GM12878 (cell line): ENCODE results near the gene ERLEC1.
A peak's percentile ranks its signal among the peaks of the same experiment; 100 is the strongest.

ENCODE experiments used
- CEBPB ChIP-seq, 2 experiments: fragments of 150-350 bp in 1 of 2; IDR thresholded peaks; 2 replicates each; pipeline ENCODE4 v1.6.1; 2012 to 2014; ENCODE audit warnings: low read depth in 2 of 2, low read length in 2 of 2, borderline replicate concordance in 1 of 2, inconsistent platforms in 1 of 2
- EZH2 ChIP-seq: IDR thresholded peaks from 2 replicates; pipeline ENCODE4 v1.6.1; 2012; ENCODE audit warnings: low read depth, mild to moderate bottlenecking, control low read depth, inconsistent platforms, low read length, borderline replicate concordance; ENCODE audit not compliant: control insufficient read depth
- FOS ChIP-seq: IDR thresholded peaks from 3 replicates; pipeline ENCODE4 v1.6.1; 2011; ENCODE audit warnings: borderline replicate concordance; ENCODE audit not compliant: insufficient read length; ENCODE audit errors: extremely low read depth
- GABPA ChIP-seq: IDR thresholded peaks from 2 replicates; pipeline ENCODE4 v1.6.1; 2014; ENCODE audit warnings: antibody characterized with exemption, low read depth, mild to moderate bottlenecking, inconsistent platforms
- JUNB ChIP-seq: IDR thresholded peaks from 2 replicates; pipeline ENCODE4 v1.6.1; 2016; ENCODE audit warnings: antibody characterized with exemption, mild to moderate bottlenecking
- NFIC ChIP-seq: IDR thresholded peaks from 2 replicates; pipeline ENCODE4 v1.6.1; 2012; ENCODE audit warnings: low read depth, mild to moderate bottlenecking, inconsistent platforms, low read length, moderate library complexity
- NR2C2 ChIP-seq: IDR thresholded peaks from 2 replicates; pipeline ENCODE4 v1.6.1; 2011; ENCODE audit warnings: borderline replicate concordance, low read depth; ENCODE audit not compliant: control insufficient read depth, insufficient read length
- POLR2A ChIP-seq: IDR thresholded peaks from 2 replicates; pipeline ENCODE4 v1.6.1; 2011; ENCODE audit warnings: low read depth, mild to moderate bottlenecking, low read length
- RAD21 ChIP-seq: IDR thresholded peaks from 2 replicates; pipeline ENCODE4 v1.6.1; 2011; ENCODE audit warnings: mild to moderate bottlenecking, low read depth, low read length, moderate library complexity; ENCODE audit not compliant: insufficient read depth
- TAF1 ChIP-seq: IDR thresholded peaks from 2 replicates; pipeline ENCODE4 v1.6.1; 2011; ENCODE audit warnings: mild to moderate bottlenecking, low read depth, low read length, borderline replicate concordance
- TF ChIP-seq, protein P1 (sequence below): IDR thresholded peaks from 2 replicates; pipeline ENCODE4 v1.6.1; 2012; ENCODE audit warnings: mild to moderate bottlenecking, low read depth, low read length

DNA sequence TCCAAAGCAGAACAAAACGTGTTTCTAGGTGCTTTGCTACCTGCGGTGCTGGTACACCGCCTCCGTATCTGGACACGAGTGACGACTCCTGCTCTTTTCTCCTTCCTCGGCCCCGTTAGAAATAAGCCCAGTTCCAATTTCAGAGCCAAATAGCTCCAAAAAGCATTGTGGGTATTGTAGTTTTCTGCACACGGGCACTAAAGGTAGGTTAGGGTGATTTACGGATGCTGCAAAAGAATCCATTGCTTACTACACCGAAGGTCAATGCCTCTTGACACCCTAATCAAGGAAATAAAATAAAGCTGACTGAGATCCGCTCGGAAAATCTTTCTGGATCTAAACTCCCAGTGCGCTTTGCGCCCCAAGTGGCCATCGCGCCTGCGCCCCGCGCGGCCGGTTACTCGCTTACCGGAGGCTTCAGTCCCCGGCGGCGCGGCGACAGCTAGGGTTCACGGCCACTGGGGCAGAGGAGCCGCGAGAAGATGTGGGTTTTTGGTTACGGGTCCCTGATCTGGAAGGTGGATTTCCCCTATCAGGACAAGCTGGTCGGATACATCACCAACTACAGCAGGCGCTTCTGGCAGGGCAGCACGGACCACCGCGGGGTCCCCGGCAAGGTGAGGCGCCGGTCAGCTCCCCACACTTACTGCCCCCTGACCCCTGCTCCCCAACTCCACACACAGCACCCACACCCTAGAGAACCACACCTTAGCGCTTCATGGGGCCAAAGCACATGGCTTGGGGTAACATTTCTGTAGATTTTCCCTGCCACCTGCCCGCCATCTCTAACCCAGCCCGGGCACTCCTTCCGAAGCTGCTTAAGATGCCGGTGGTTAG, 19.2 kb upstream of the ERLEC1 start, which contains the start of gene CHAC2:
- no peak for TF ChIP-seq RAD21
- TF ChIP-seq NFIC, result no peak
- no peak for TF ChIP-seq EZH2
- peak; percentile 31; the same call in 1 of the 2 replicates for TF ChIP-seq GABPA
- TF ChIP-seq TAF1, result peak; percentile 73
- no peak for TF ChIP-seq CEBPB (IDR thresholded peaks at IDR 0.05; ENCODE audit: borderline replicate concordance in 1 of 2, low read depth in 2 of 2, low read length in 2 of 2)
- no peak for TF ChIP-seq NR2C2
- TF ChIP-seq POLR2A, result peak; percentile 91
- 0 out of 2 replicates have a peak, but pooled peaks have one; percentile 10 for TF ChIP-seq JUNB
- TF ChIP-seq, protein P1, sequence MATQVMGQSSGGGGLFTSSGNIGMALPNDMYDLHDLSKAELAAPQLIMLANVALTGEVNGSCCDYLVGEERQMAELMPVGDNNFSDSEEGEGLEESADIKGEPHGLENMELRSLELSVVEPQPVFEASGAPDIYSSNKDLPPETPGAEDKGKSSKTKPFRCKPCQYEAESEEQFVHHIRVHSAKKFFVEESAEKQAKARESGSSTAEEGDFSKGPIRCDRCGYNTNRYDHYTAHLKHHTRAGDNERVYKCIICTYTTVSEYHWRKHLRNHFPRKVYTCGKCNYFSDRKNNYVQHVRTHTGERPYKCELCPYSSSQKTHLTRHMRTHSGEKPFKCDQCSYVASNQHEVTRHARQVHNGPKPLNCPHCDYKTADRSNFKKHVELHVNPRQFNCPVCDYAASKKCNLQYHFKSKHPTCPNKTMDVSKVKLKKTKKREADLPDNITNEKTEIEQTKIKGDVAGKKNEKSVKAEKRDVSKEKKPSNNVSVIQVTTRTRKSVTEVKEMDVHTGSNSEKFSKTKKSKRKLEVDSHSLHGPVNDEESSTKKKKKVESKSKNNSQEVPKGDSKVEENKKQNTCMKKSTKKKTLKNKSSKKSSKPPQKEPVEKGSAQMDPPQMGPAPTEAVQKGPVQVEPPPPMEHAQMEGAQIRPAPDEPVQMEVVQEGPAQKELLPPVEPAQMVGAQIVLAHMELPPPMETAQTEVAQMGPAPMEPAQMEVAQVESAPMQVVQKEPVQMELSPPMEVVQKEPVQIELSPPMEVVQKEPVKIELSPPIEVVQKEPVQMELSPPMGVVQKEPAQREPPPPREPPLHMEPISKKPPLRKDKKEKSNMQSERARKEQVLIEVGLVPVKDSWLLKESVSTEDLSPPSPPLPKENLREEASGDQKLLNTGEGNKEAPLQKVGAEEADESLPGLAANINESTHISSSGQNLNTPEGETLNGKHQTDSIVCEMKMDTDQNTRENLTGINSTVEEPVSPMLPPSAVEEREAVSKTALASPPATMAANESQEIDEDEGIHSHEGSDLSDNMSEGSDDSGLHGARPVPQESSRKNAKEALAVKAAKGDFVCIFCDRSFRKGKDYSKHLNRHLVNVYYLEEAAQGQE, result no peak
- TF ChIP-seq FOS, result no peak
